ENCODE results near the gene FCN1.

GRCh38 chr9:134897584-134898170 is 20.0 kb downstream of the FCN1 start:
- TF ChIP-seq CTCF (IDR thresholded peaks at IDR 0.05) (no peak), FOXM1 (IDR thresholded peaks at IDR 0.05; ENCODE audit: low read depth) (no peak)

Measured in SK-N-SH (cell line).